ENCODE data around the gene ZFP36L1.
A peak's percentile ranks its signal among the peaks of the same experiment; 100 is the strongest.

Gene ZFP36L1

GRCh38 chr14:68792979-68793733 lies at the start of gene ZFP36L1:
ZFP36L1 (minus strand) TSS chr14:68793067; CDS start chr14:68792938, 129 bp downstream.
- H3K36me3 Mint-ChIP-seq (ENCODE audit: low read depth), result peaks cover 47% of the 10 kb centered on the region
- peak within 1 kb of the TSS; percentile 89 for H3K4me3 Mint-ChIP-seq
- H3K9me3 Mint-ChIP-seq, result no peaks in the 10 kb centered on the region
- no peaks in the 10 kb centered on the region for H3K27me3 Mint-ChIP-seq
- peak; percentile 92 for DNase-seq
- H3K27ac Mint-ChIP-seq, result peak within 1 kb of the TSS; percentile 99
- H3K4me1 Mint-ChIP-seq (ENCODE audit: low read depth), result peaks cover 56% of the 10 kb centered on the region

- DNase-seq, result no peak
- Mint-ChIP-seq H3K27me3 (no peaks in the 10 kb centered on the region), H3K4me3 (no peak overlapping the region), H3K27ac (no peak overlapping the region), H3K36me3 (ENCODE audit: low read depth) (peaks cover 3% of the 10 kb centered on the region), H3K9me3 (peaks cover under 1% of the 10 kb centered on the region), H3K4me1 (ENCODE audit: low read depth) (peaks cover 42% of the 10 kb centered on the region)
Observed at GRCh38 chr14:68842298-68842697, 49.4 kb upstream of the ZFP36L1 start.

- Mint-ChIP-seq H3K9me3 (peaks cover 9% of the 10 kb centered on the region), H3K27ac (peak overlapping the region; percentile 93), H3K4me3 (peak overlapping the region; percentile 61), H3K36me3 (ENCODE audit: low read depth) (peaks cover 6% of the 10 kb centered on the region), H3K4me1 (ENCODE audit: low read depth) (peaks cover 42% of the 10 kb centered on the region), H3K27me3 (no peaks in the 10 kb centered on the region)
- no peak for DNase-seq
Observed at GRCh38 chr14:68841016-68841809, 48.3 kb upstream of the ZFP36L1 start.

GRCh38 chr14:68840454-68840853 lies 47.6 kb upstream of the ZFP36L1 start:
- no peak for DNase-seq
- peaks cover 42% of the 10 kb centered on the region for H3K4me1 Mint-ChIP-seq (ENCODE audit: low read depth)
- peak overlapping the region; percentile 61 for H3K4me3 Mint-ChIP-seq
- peaks cover 11% of the 10 kb centered on the region for H3K36me3 Mint-ChIP-seq (ENCODE audit: low read depth)
- H3K27me3 Mint-ChIP-seq, result no peaks in the 10 kb centered on the region
- peaks cover 14% of the 10 kb centered on the region for H3K9me3 Mint-ChIP-seq
- H3K27ac Mint-ChIP-seq, result peak overlapping the region; percentile 93

GRCh38 chr14:68836082-68836481 lies 43.2 kb upstream of the ZFP36L1 start:
- DNase-seq, result no peak
- Mint-ChIP-seq H3K27me3 (no peaks in the 10 kb centered on the region), H3K27ac (no peak overlapping the region), H3K36me3 (ENCODE audit: low read depth) (peaks cover 11% of the 10 kb centered on the region), H3K9me3 (peaks cover 21% of the 10 kb centered on the region), H3K4me3 (no peak overlapping the region), H3K4me1 (ENCODE audit: low read depth) (peaks cover 13% of the 10 kb centered on the region)

- Mint-ChIP-seq H3K4me3 (no peak overlapping the region), H3K27me3 (no peaks in the 10 kb centered on the region), H3K36me3 (ENCODE audit: low read depth) (peaks cover 11% of the 10 kb centered on the region), H3K27ac (no peak overlapping the region), H3K9me3 (peaks cover 21% of the 10 kb centered on the region), H3K4me1 (ENCODE audit: low read depth) (peaks cover 4% of the 10 kb centered on the region)
- DNase-seq, result no peak
Observed at GRCh38 chr14:68834816-68835215, 41.9 kb upstream of the ZFP36L1 start.

GRCh38 chr14:68828698-68829097 lies 35.8 kb upstream of the ZFP36L1 start:
- Mint-ChIP-seq H3K36me3 (ENCODE audit: low read depth) (no peaks in the 10 kb centered on the region), H3K4me1 (ENCODE audit: low read depth) (peaks cover 3% of the 10 kb centered on the region), H3K27me3 (no peaks in the 10 kb centered on the region), H3K27ac (no peak overlapping the region), H3K9me3 (peaks cover 8% of the 10 kb centered on the region), H3K4me3 (no peak overlapping the region)
- DNase-seq, result no peak

GRCh38 chr14:68825729-68826128 lies 32.9 kb upstream of the ZFP36L1 start:
- Mint-ChIP-seq H3K9me3 (no peaks in the 10 kb centered on the region), H3K27me3 (no peaks in the 10 kb centered on the region), H3K27ac (no peak overlapping the region), H3K4me1 (ENCODE audit: low read depth) (peaks cover 22% of the 10 kb centered on the region), H3K4me3 (no peak overlapping the region), H3K36me3 (ENCODE audit: low read depth) (no peaks in the 10 kb centered on the region)
- no peak for DNase-seq

GRCh38 chr14:68824517-68825347 lies 31.9 kb upstream of the ZFP36L1 start:
- Mint-ChIP-seq H3K27me3 (no peaks in the 10 kb centered on the region), H3K36me3 (ENCODE audit: low read depth) (no peaks in the 10 kb centered on the region), H3K27ac (no peak overlapping the region), H3K4me3 (no peak overlapping the region), H3K4me1 (ENCODE audit: low read depth) (peaks cover 32% of the 10 kb centered on the region), H3K9me3 (no peaks in the 10 kb centered on the region)
- peak; percentile 65 for DNase-seq

- DNase-seq, result no peak
- no peaks in the 10 kb centered on the region for H3K27me3 Mint-ChIP-seq
- no peaks in the 10 kb centered on the region for H3K9me3 Mint-ChIP-seq
- peaks cover 38% of the 10 kb centered on the region for H3K4me1 Mint-ChIP-seq (ENCODE audit: low read depth)
- no peak overlapping the region for H3K4me3 Mint-ChIP-seq
- no peak overlapping the region for H3K27ac Mint-ChIP-seq
- no peaks in the 10 kb centered on the region for H3K36me3 Mint-ChIP-seq (ENCODE audit: low read depth)
Observed at GRCh38 chr14:68824207-68824516, 31.3 kb upstream of the ZFP36L1 start.

- H3K4me3 Mint-ChIP-seq, result no peak overlapping the region
- H3K4me1 Mint-ChIP-seq (ENCODE audit: low read depth), result peaks cover 41% of the 10 kb centered on the region
- H3K27me3 Mint-ChIP-seq, result no peaks in the 10 kb centered on the region
- no peaks in the 10 kb centered on the region for H3K36me3 Mint-ChIP-seq (ENCODE audit: low read depth)
- H3K9me3 Mint-ChIP-seq, result no peaks in the 10 kb centered on the region
- DNase-seq, result no peak
- no peak overlapping the region for H3K27ac Mint-ChIP-seq
Observed at GRCh38 chr14:68823434-68824206, 30.8 kb upstream of the ZFP36L1 start.

- H3K27ac Mint-ChIP-seq, result no peak overlapping the region
- no peaks in the 10 kb centered on the region for H3K9me3 Mint-ChIP-seq
- no peak overlapping the region for H3K4me3 Mint-ChIP-seq
- H3K36me3 Mint-ChIP-seq (ENCODE audit: low read depth), result no peaks in the 10 kb centered on the region
- no peak for DNase-seq
- peaks cover 48% of the 10 kb centered on the region for H3K4me1 Mint-ChIP-seq (ENCODE audit: low read depth)
- H3K27me3 Mint-ChIP-seq, result no peaks in the 10 kb centered on the region
Observed at GRCh38 chr14:68822926-68823325, 30.1 kb upstream of the ZFP36L1 start.

GRCh38 chr14:68822132-68822651 lies 29.3 kb upstream of the ZFP36L1 start:
- H3K4me3 Mint-ChIP-seq, result no peak overlapping the region
- DNase-seq, result no peak
- H3K4me1 Mint-ChIP-seq (ENCODE audit: low read depth), result peaks cover 52% of the 10 kb centered on the region
- no peaks in the 10 kb centered on the region for H3K36me3 Mint-ChIP-seq (ENCODE audit: low read depth)
- H3K27me3 Mint-ChIP-seq, result no peaks in the 10 kb centered on the region
- H3K27ac Mint-ChIP-seq, result peak overlapping the region; percentile 59
- no peaks in the 10 kb centered on the region for H3K9me3 Mint-ChIP-seq

Measured in activated T-cell treated with anti-CD3 and anti-CD28 coated beads, Interleukin-2, amount 50 U/mL, for 24 hours (primary cell).